Kidney (tissue), 14 donors: Measurements from ENCODE around the gene PKNOX2. TPM values are rescaled to one million over a fixed set of nuclear protein-coding genes. Genes with fewer than 3 reads are reported as not detected.

Experiments used
- DNase-seq, 5 donors: peaks; one replicate each; pipeline ENCODE4 v3.0.0-alpha.2; 2013 to 2020
- FAIRE-seq: peaks from 2 replicates; lab custom pipeline; 2012; peaks lifted over from hg19 to GRCh38; lab: Jason Lieb, UNC
- H3K27ac ChIP-seq, 2 donors: one replicate each; pipeline ENCODE4 v1.7.0; 2013; ENCODE audit warnings: low read depth in 2 of 2, low read length in 2 of 2, inconsistent platforms in 1 of 2
- H3K27me3 ChIP-seq: one replicate; pipeline ENCODE4 v1.7.1; 2013; ENCODE audit warnings: low read length, inconsistent platforms; ENCODE audit not compliant: control insufficient read depth, insufficient read depth
- H3K36me3 ChIP-seq, 3 donors: one replicate each; pipeline versions ENCODE4 v1.7.0 to v1.7.1; 2013; ENCODE audit warnings: low read length in 3 of 3, control low read depth in 1 of 3, inconsistent platforms in 1 of 3; ENCODE audit not compliant: insufficient read depth in 3 of 3, control insufficient read depth in 2 of 3
- H3K4me1 ChIP-seq, 3 donors: one replicate each; pipeline versions ENCODE4 v1.7.0 to v1.7.1; 2013; ENCODE audit warnings: low read length in 3 of 3, inconsistent platforms in 1 of 3, low read depth in 1 of 3; ENCODE audit not compliant: control insufficient read depth in 2 of 3, insufficient read depth in 2 of 3
- H3K4me3 ChIP-seq, 3 donors: one replicate each; pipeline versions ENCODE4 v1.7.0 to v1.8.1; 2013; ENCODE audit warnings: low read length in 3 of 3, control low read depth in 1 of 3, inconsistent platforms in 1 of 3
- H3K9ac ChIP-seq, 3 donors: one replicate each; pipeline versions ENCODE4 v1.7.0 to v1.7.1; 2013; ENCODE audit warnings: low read length in 3 of 3, control low read depth in 1 of 3, inconsistent platforms in 1 of 3
- H3K9me3 ChIP-seq, 3 donors: one replicate each; pipeline versions ENCODE4 v1.7.0 to v1.7.1; 2013; ENCODE audit warnings: low read length in 3 of 3, control low read depth in 1 of 3, inconsistent platforms in 1 of 3; ENCODE audit not compliant: control insufficient read depth in 2 of 3, insufficient read depth in 1 of 3
- intact Hi-C: fragments of 100-400 bp; cut with DNase I; formaldehyde crosslinking; loops from one replicate; pipeline ENCODE4 v1.11.1; 2022
- polyA plus RNA-seq: library from polyadenylated mRNA; stranded (reverse); fragments of 350-450 nt; fragmentation: Illumina TruSeq; extraction: RNeasy Lipid Tissue Mini Kit (QIAGEN cat#74804); gene quantifications from one replicate; pipeline ENCODE4 v1.2.3, GENCODE V29; 2014; ENCODE audit warnings: low read depth, low replicate concordance; ENCODE audit not compliant: insufficient read depth
- total RNA-seq: library from RNA; stranded (reverse); fragmentation: NEBNext Ultra II Directional; extraction: Animal tissue kit (Norgen Biotek cat#: 25700); gene quantifications from one replicate; pipeline ENCODE4 v1.2.1, GENCODE V29; 2021
- TF ChIP-seq, protein P1 (sequence below): IDR thresholded peaks from 3 replicates; pipeline ENCODE4 v1.5.1; 2012; ENCODE audit warnings: mild to moderate bottlenecking, moderate library complexity, borderline replicate concordance; ENCODE audit not compliant: insufficient read depth; ENCODE audit errors: extremely low read depth
- donor health status: control.
- donor health status: control.
- donor health status: control.
- donor health status: control.
- donor health status: control.
- donor health status: DM: yes; HTN: yes; CAD: no.
- donor health status: Normal renal cell carcinoma (clear cell type).

PKNOX2 gene
- total and polyA plus RNA-seq, 2 donors from 2014 or later: 1.5 to 6.0 TPM

DNA sequence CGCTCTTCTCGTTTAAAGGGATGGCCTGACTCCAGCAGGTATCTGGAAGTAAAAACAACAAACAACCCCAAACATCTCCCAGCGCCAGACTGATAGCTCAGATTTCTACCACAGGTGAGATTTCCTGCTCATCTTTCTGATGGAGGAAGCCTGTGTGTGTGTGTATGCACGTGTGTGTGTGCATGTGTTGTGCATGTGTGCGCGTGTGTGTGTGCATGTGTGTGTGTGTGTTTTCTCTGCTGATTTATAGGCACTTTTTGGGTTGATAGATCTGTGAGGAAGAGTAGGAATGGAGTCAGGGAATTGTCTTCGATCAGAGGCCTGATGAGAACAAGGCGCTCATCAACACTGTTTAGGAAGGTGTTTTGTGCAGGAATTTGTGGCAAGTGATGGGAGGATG lies 103.0 kb downstream of the PKNOX2 start:
- TF ChIP-seq, protein P1, sequence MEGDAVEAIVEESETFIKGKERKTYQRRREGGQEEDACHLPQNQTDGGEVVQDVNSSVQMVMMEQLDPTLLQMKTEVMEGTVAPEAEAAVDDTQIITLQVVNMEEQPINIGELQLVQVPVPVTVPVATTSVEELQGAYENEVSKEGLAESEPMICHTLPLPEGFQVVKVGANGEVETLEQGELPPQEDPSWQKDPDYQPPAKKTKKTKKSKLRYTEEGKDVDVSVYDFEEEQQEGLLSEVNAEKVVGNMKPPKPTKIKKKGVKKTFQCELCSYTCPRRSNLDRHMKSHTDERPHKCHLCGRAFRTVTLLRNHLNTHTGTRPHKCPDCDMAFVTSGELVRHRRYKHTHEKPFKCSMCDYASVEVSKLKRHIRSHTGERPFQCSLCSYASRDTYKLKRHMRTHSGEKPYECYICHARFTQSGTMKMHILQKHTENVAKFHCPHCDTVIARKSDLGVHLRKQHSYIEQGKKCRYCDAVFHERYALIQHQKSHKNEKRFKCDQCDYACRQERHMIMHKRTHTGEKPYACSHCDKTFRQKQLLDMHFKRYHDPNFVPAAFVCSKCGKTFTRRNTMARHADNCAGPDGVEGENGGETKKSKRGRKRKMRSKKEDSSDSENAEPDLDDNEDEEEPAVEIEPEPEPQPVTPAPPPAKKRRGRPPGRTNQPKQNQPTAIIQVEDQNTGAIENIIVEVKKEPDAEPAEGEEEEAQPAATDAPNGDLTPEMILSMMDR: no peak
- Histone ChIP-seq H3K4me3 (no peak overlapping the region), H3K9me3 (no peaks in the 10 kb centered on the region), H3K27me3 (no peaks in the 10 kb centered on the region), H3K36me3 (no peaks in the 10 kb centered on the region), H3K9ac (no peak overlapping the region), H3K27ac (no peak overlapping the region), H3K4me1 (peaks cover 3 to 9% (median 6%) of the 10 kb centered on the region in 3 donors)
- no peak for FAIRE-seq
- intact Hi-C loops: no loop called here
- no peak for DNase-seq

DNA sequence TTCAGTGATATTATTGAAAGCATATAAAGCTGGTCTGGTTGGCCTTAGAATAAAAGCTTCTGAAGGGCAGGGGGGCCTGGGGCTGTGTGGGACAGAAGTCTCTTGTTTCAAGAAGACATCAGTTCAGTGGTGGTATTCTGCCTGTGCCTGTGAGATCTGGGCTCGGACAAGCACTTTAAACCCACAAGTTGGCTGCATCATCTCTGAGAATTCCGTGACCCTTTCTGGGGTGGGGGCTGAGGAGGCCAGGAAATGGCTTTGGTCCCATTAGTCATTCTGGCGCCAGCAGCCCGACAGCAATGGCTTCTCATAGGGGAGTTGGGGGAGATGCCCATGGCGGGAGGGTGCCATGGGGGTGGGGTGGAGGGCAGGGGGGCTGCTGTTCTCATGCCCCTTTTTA lies 104.1 kb downstream of the PKNOX2 start:
- no peak for FAIRE-seq
- Histone ChIP-seq H3K4me1 (peaks cover 0 to under 1% (median 0%) of the 10 kb centered on the region in 3 donors), H3K36me3 (no peaks in the 10 kb centered on the region), H3K4me3 (no peak overlapping the region), H3K9ac (no peak overlapping the region), H3K27me3 (no peaks in the 10 kb centered on the region), H3K9me3 (no peaks in the 10 kb centered on the region), H3K27ac (no peak overlapping the region)
- TF ChIP-seq, protein P1: no peak
- DNase-seq: peak in 1 of 5 donors; percentile 37
- intact Hi-C loops: no loop called here

DNA sequence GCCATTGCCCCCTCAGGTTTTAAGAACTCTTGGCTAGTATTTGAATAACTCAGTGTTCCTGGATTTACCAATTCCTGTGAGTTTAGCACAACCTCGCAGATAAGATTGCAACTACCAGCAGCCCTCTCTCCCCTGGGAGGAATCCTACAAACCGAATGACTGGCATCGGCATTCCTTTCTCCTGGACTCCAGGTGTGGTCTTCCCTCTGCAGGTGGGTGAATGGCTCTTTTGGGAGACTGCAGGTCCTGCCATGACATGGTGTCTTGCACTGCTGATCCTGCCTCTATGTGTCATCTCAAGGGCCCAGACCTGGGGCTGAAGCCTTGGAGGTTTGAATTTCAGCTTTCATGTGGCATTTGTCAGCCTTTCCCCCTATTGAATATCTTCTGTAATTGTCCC lies 105.6 kb downstream of the PKNOX2 start:
- TF ChIP-seq, protein P1: no peak
- no peak for FAIRE-seq
- Histone ChIP-seq H3K4me3 (no peak overlapping the region), H3K4me1 (no peaks in the 10 kb centered on the region), H3K9ac (no peak overlapping the region), H3K36me3 (no peaks in the 10 kb centered on the region), H3K27me3 (no peaks in the 10 kb centered on the region), H3K9me3 (no peaks in the 10 kb centered on the region), H3K27ac (no peak overlapping the region)
- no peak for DNase-seq
- intact Hi-C loops: no loop called here

DNA sequence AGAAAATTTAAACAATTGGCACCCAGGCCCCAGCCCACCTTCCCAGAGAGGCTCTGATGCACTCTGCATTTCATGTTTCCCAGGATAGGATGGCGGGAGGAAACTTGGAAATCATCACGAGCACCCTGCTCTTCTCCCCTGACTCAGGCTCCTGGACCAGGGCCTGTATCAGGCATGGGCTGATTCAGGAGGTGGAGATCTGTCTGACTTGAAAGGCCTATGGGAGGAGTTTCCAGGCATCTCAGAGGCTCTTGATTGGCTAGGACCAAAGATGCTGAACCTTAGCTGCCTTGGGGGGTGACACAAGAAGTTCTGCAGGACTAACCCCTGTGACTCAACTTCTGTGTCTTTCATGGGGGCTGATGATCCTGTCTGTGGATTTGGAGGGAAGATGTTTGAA lies 106.2 kb downstream of the PKNOX2 start:
- intact Hi-C loops: no loop called here
- Histone ChIP-seq H3K9me3 (no peaks in the 10 kb centered on the region), H3K36me3 (no peaks in the 10 kb centered on the region), H3K9ac (no peak overlapping the region), H3K27me3 (no peaks in the 10 kb centered on the region), H3K4me3 (no peak overlapping the region), H3K27ac (no peak overlapping the region), H3K4me1 (no peaks in the 10 kb centered on the region)
- FAIRE-seq (no peak), DNase-seq (no peak)
- TF ChIP-seq, protein P1: no peak
